GM23338 (cell line): ENCODE data around the gene FFAR2. TPM values are rescaled to one million over a fixed set of nuclear protein-coding genes. Genes with fewer than 3 reads are reported as not detected.

Source experiments
- ATAC-seq: fragments of 200-7000 bp; cut with Tn5 transposase; 3 replicates; pipeline ENCODE4 v1.9.1; 2020
- DNase-seq: peaks from one replicate; pipeline ENCODE4 v3.0.0-alpha.2; 2015; ENCODE audit warnings: low spot score
- H2AFZ ChIP-seq: fragments of 200-600 bp; sonication (generic); 2 replicates; pipeline ENCODE4 v1.8.0; 2016; ENCODE audit warnings: antibody characterized with exemption, mild to moderate bottlenecking, moderate library complexity
- H3F3A ChIP-seq: fragments of 200-600 bp; sonication (generic); replicated peaks from 2 replicates; pipeline ENCODE4 v1.8.0; 2017; ENCODE audit warnings: antibody characterized with exemption, mixed run types, low read depth
- H3K27ac ChIP-seq: fragments of 200-600 bp; sonication (generic); 2 replicates; pipeline ENCODE4 v1.6.1; 2016; ENCODE audit warnings: low read depth
- H3K27me3 ChIP-seq: fragments of 200-600 bp; sonication (generic); 2 replicates; pipeline ENCODE4 v1.8.0; 2016; ENCODE audit warnings: mild to moderate bottlenecking, mixed run types, moderate library complexity; ENCODE audit not compliant: insufficient read depth
- H3K36me3 ChIP-seq: fragments of 200-600 bp; sonication (generic); 2 replicates; pipeline ENCODE4 v1.8.0; 2016; ENCODE audit warnings: mild to moderate bottlenecking; ENCODE audit not compliant: insufficient read depth
- H3K4me1 ChIP-seq: fragments of 200-600 bp; sonication (generic); 2 replicates; pipeline ENCODE4 v1.8.0; 2016; ENCODE audit warnings: mild to moderate bottlenecking, moderate library complexity; ENCODE audit not compliant: insufficient read depth
- H3K4me2 ChIP-seq: fragments of 200-600 bp; sonication (generic); 2 replicates; pipeline ENCODE4 v1.7.1; 2017; ENCODE audit warnings: mixed run types
- H3K4me3 ChIP-seq: fragments of 200-600 bp; sonication (generic); 2 replicates; pipeline ENCODE4 v1.6.1; 2016; ENCODE audit warnings: mixed run types
- H3K79me2 ChIP-seq: fragments of 200-600 bp; sonication (generic); replicated peaks from 2 replicates; pipeline ENCODE4 v1.8.0; 2017; ENCODE audit warnings: mild to moderate bottlenecking; ENCODE audit not compliant: insufficient read depth
- H3K9me2 ChIP-seq: fragments of 200-600 bp; sonication (generic); 2 replicates; pipeline ENCODE4 v1.8.0; 2017; ENCODE audit not compliant: insufficient read depth
- H4K20me1 ChIP-seq: fragments of 200-600 bp; sonication (generic); replicated peaks from 2 replicates; pipeline ENCODE4 v1.8.0; 2017; ENCODE audit warnings: mild to moderate bottlenecking; ENCODE audit not compliant: insufficient read depth
- H3K27ac Mint-ChIP-seq: 2 replicates; pipeline ENCODE4 v1.8.0; 2020; ENCODE audit warnings: inconsistent platforms, mild to moderate bottlenecking, moderate library complexity, mixed read lengths
- H3K27me3 Mint-ChIP-seq: 3 replicates; pipeline ENCODE4 v1.8.0; 2022; ENCODE audit warnings: low read depth, mild to moderate bottlenecking, moderate library complexity, mixed read lengths, inconsistent platforms; ENCODE audit not compliant: insufficient read depth, poor library complexity
- H3K36me3 Mint-ChIP-seq: 3 replicates; pipeline ENCODE4 v1.8.0; 2021; ENCODE audit warnings: low read depth, mild to moderate bottlenecking, inconsistent platforms, moderate library complexity, mixed read lengths
- H3K4me1 Mint-ChIP-seq: 3 replicates; pipeline ENCODE4 v1.8.0; 2020; ENCODE audit warnings: mild to moderate bottlenecking, inconsistent platforms, mixed read lengths
- H3K4me3 Mint-ChIP-seq: 3 replicates; pipeline ENCODE4 v1.8.0; 2021; ENCODE audit warnings: moderate library complexity, mild to moderate bottlenecking, inconsistent platforms, mixed read lengths
- H3K9me3 Mint-ChIP-seq: 3 replicates; pipeline ENCODE4 v1.8.0; 2020; ENCODE audit warnings: moderate library complexity, mild to moderate bottlenecking, inconsistent platforms, mixed read lengths
- EZH2 ChIP-seq: fragments of 200-600 bp; sonication (generic); IDR thresholded peaks from one replicate; pipeline ENCODE4 v1.8.0; 2017; ENCODE audit warnings: antibody characterized with exemption, mild to moderate bottlenecking, low read depth; ENCODE audit not compliant: unreplicated experiment
- EZH2phosphoT487 ChIP-seq: fragments of 200-600 bp; sonication (generic); IDR thresholded peaks from one replicate; pipeline ENCODE4 v1.8.1; 2018; ENCODE audit warnings: antibody characterized with exemption; ENCODE audit not compliant: unreplicated experiment
- JUNB ChIP-seq: IDR thresholded peaks from one replicate; pipeline ENCODE4 v1.6.1; 2016; ENCODE audit warnings: antibody characterized with exemption; ENCODE audit not compliant: unreplicated experiment
- POLR2AphosphoS5 ChIP-seq: IDR thresholded peaks from 2 replicates; pipeline ENCODE4 v1.6.1; 2016; ENCODE audit warnings: antibody characterized with exemption, low read depth
- STAT1 ChIP-seq: IDR thresholded peaks from one replicate; pipeline ENCODE4 v1.6.1; 2016; ENCODE audit warnings: antibody characterized with exemption; ENCODE audit not compliant: unreplicated experiment
- ZNF114 ChIP-seq: fragments of 250-450 bp; sonication (Bioruptor Pico); IDR thresholded peaks from 2 replicates; pipeline ENCODE4 v1.5.0; 2020; ENCODE audit warnings: mild to moderate bottlenecking, moderate library complexity
- ZNF331 ChIP-seq: fragments of 250-450 bp; sonication (Bioruptor Pico); IDR thresholded peaks from 2 replicates; pipeline ENCODE4 v1.5.0; 2020; ENCODE audit warnings: low read depth, mild to moderate bottlenecking, moderate library complexity
- polyA plus RNA-seq: library from polyadenylated mRNA; unstranded; fragments of >200 nt; fragmentation: Nextera tagmentation; extraction: Ambion mirVana; gene quantifications from 2 replicates; pipeline ENCODE4 v1.2.1, GENCODE V29; 2016
- total RNA-seq: library from RNA; depleted of rRNA; stranded (reverse); fragments of >200 nt; shearing (Covaris generic); gene quantifications from 2 replicates; pipeline ENCODE4 v1.2.3, GENCODE V29; 2014
- TF ChIP-seq, protein P1 (sequence below): IDR thresholded peaks from one replicate; pipeline ENCODE4 v1.6.1; 2018; ENCODE audit warnings: antibody characterized with exemption; ENCODE audit not compliant: unreplicated experiment
- TF ChIP-seq, protein P2 (sequence below): fragments of 250-450 bp; sonication (Bioruptor Pico); IDR thresholded peaks from 2 replicates; pipeline ENCODE4 v1.5.0; 2020; ENCODE audit warnings: mild to moderate bottlenecking, moderate library complexity
- TF ChIP-seq, protein P3 (sequence below): IDR thresholded peaks from 2 replicates; pipeline ENCODE4 v1.6.1; 2016; ENCODE audit warnings: antibody characterized with exemption

Gene FFAR2
- total and polyA plus RNA-seq, 2 experiments from 2014 or later = not detected

DNA sequence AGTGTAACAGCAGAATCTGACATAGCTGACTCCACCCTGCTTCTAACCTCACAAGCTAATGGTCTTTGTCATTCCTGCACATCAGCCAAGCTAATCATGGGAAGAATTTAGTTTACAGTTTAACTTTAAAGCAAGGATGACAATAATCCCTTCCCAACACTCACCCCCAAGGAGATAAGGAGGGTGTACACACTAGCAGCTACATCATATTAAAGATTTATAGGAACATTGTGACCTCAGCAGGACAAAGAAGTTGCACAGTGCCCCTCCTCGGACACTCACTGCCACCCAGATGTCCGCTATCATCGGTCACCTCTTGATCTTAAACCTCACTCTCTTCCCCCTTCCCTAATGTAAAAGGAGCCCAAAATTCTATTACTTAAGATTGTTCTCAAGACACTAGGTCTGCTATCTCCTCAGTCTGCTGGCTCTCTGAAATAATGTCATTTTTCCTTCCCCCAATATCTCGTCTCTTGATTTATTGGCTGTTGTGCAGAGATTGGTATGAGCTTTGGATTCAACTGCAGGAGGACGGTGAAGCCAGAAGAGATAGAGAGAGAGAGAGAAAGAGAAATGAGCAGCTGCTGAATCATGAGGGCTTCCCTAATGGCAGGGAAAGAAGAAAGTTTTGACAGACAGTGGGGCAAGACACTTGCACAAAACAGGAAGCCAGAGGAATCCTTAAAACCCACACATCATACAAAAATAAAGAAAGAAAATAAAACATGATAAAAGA is 17.5 kb upstream of the FFAR2 start:
- Histone ChIP-seq H3K4me3 (no peak overlapping the region), H3K9me2 (no peaks in the 10 kb centered on the region), H3K27me3 (no peaks in the 10 kb centered on the region), H3K79me2 (no peaks in the 10 kb centered on the region), H2AFZ (no peak overlapping the region), H3K4me1 (no peaks in the 10 kb centered on the region), H3K27ac (no peak overlapping the region), H3F3A (no peaks in the 10 kb centered on the region), H3K36me3 (no peaks in the 10 kb centered on the region), H4K20me1 (no peaks in the 10 kb centered on the region), H3K4me2 (no peak overlapping the region)
- peaks cover 7% of the 10 kb centered on the region for H3K27me3 Mint-ChIP-seq
- H3K9me3 Mint-ChIP-seq = peaks cover 6% of the 10 kb centered on the region; the same call in 1 of the 3 replicates
- no peak for ATAC-seq
- H3K27ac Mint-ChIP-seq = no peak overlapping the region
- H3K4me3 Mint-ChIP-seq = no peak overlapping the region
- no peak for TF ChIP-seq EZH2phosphoT487
- no peak for TF ChIP-seq ZNF331 (CRISPR knock-in tag)
- no peak for TF ChIP-seq ZNF114
- TF ChIP-seq, protein P1, sequence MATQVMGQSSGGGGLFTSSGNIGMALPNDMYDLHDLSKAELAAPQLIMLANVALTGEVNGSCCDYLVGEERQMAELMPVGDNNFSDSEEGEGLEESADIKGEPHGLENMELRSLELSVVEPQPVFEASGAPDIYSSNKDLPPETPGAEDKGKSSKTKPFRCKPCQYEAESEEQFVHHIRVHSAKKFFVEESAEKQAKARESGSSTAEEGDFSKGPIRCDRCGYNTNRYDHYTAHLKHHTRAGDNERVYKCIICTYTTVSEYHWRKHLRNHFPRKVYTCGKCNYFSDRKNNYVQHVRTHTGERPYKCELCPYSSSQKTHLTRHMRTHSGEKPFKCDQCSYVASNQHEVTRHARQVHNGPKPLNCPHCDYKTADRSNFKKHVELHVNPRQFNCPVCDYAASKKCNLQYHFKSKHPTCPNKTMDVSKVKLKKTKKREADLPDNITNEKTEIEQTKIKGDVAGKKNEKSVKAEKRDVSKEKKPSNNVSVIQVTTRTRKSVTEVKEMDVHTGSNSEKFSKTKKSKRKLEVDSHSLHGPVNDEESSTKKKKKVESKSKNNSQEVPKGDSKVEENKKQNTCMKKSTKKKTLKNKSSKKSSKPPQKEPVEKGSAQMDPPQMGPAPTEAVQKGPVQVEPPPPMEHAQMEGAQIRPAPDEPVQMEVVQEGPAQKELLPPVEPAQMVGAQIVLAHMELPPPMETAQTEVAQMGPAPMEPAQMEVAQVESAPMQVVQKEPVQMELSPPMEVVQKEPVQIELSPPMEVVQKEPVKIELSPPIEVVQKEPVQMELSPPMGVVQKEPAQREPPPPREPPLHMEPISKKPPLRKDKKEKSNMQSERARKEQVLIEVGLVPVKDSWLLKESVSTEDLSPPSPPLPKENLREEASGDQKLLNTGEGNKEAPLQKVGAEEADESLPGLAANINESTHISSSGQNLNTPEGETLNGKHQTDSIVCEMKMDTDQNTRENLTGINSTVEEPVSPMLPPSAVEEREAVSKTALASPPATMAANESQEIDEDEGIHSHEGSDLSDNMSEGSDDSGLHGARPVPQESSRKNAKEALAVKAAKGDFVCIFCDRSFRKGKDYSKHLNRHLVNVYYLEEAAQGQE = no peak
- TF ChIP-seq EZH2 = no peak
- TF ChIP-seq, protein P2, sequence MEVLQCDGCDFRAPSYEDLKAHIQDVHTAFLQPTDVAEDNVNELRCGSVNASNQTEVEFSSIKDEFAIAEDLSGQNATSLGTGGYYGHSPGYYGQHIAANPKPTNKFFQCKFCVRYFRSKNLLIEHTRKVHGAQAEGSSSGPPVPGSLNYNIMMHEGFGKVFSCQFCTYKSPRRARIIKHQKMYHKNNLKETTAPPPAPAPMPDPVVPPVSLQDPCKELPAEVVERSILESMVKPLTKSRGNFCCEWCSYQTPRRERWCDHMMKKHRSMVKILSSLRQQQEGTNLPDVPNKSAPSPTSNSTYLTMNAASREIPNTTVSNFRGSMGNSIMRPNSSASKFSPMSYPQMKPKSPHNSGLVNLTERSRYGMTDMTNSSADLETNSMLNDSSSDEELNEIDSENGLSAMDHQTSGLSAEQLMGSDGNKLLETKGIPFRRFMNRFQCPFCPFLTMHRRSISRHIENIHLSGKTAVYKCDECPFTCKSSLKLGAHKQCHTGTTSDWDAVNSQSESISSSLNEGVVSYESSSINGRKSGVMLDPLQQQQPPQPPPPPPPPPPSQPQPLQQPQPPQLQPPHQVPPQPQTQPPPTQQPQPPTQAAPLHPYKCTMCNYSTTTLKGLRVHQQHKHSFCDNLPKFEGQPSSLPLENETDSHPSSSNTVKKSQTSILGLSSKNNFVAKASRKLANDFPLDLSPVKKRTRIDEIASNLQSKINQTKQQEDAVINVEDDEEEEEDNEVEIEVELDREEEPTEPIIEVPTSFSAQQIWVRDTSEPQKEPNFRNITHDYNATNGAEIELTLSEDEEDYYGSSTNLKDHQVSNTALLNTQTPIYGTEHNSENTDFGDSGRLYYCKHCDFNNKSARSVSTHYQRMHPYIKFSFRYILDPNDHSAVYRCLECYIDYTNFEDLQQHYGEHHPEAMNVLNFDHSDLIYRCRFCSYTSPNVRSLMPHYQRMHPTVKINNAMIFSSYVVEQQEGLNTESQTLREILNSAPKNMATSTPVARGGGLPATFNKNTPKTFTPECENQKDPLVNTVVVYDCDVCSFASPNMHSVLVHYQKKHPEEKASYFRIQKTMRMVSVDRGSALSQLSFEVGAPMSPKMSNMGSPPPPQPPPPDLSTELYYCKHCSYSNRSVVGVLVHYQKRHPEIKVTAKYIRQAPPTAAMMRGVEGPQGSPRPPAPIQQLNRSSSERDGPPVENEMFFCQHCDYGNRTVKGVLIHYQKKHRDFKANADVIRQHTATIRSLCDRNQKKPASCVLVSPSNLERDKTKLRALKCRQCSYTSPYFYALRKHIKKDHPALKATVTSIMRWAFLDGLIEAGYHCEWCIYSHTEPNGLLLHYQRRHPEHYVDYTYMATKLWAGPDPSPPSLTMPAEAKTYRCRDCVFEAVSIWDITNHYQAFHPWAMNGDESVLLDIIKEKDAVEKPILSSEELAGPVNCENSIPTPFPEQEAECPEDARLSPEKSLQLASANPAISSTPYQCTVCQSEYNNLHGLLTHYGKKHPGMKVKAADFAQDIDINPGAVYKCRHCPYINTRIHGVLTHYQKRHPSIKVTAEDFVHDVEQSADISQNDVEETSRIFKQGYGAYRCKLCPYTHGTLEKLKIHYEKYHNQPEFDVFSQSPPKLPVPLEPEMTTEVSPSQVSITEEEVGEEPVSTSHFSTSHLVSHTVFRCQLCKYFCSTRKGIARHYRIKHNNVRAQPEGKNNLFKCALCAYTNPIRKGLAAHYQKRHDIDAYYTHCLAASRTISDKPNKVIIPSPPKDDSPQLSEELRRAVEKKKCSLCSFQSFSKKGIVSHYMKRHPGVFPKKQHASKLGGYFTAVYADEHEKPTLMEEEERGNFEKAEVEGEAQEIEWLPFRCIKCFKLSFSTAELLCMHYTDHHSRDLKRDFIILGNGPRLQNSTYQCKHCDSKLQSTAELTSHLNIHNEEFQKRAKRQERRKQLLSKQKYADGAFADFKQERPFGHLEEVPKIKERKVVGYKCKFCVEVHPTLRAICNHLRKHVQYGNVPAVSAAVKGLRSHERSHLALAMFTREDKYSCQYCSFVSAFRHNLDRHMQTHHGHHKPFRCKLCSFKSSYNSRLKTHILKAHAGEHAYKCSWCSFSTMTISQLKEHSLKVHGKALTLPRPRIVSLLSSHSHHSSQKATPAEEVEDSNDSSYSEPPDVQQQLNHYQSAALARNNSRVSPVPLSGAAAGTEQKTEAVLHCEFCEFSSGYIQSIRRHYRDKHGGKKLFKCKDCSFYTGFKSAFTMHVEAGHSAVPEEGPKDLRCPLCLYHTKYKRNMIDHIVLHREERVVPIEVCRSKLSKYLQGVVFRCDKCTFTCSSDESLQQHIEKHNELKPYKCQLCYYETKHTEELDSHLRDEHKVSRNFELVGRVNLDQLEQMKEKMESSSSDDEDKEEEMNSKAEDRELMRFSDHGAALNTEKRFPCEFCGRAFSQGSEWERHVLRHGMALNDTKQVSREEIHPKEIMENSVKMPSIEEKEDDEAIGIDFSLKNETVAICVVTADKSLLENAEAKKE (CRISPR knock-in tag) = no peak
- no peak for TF ChIP-seq JUNB
- TF ChIP-seq, protein P3, sequence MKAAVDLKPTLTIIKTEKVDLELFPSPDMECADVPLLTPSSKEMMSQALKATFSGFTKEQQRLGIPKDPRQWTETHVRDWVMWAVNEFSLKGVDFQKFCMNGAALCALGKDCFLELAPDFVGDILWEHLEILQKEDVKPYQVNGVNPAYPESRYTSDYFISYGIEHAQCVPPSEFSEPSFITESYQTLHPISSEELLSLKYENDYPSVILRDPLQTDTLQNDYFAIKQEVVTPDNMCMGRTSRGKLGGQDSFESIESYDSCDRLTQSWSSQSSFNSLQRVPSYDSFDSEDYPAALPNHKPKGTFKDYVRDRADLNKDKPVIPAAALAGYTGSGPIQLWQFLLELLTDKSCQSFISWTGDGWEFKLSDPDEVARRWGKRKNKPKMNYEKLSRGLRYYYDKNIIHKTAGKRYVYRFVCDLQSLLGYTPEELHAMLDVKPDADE = no peak
- no peak for TF ChIP-seq POLR2AphosphoS5
- no peak for TF ChIP-seq STAT1
- no peak for DNase-seq
- H3K36me3 Mint-ChIP-seq = no peaks in the 10 kb centered on the region
- no peaks in the 10 kb centered on the region for H3K4me1 Mint-ChIP-seq
